Effector memory CD4-positive, alpha-beta T cell (primary cell): ENCODE measurements around the gene LHFPL6.

ENCODE experiments used
- DNase-seq, 3 donors: peaks; one replicate each; pipeline ENCODE4 v3.0.0-alpha.2; 2020
- H3K27ac ChIP-seq: 2 replicates; pipeline ENCODE4 v1.7.0; 2013; ENCODE audit warnings: mild to moderate bottlenecking, low read length, moderate library complexity; ENCODE audit not compliant: insufficient read depth, poor library complexity, severe bottlenecking
- H3K27me3 ChIP-seq: replicated peaks from 2 replicates; pipeline ENCODE4 v1.7.0; 2013; ENCODE audit warnings: mild to moderate bottlenecking, low read length; ENCODE audit not compliant: insufficient read depth, control insufficient read depth, poor library complexity, severe bottlenecking
- H3K36me3 ChIP-seq: 2 replicates; pipeline ENCODE4 v1.7.0; 2013; ENCODE audit warnings: mild to moderate bottlenecking, low read length, moderate library complexity; ENCODE audit not compliant: control insufficient read depth, insufficient read depth
- H3K4me1 ChIP-seq: 2 replicates; pipeline ENCODE4 v1.7.0; 2013; ENCODE audit warnings: low read length, mild to moderate bottlenecking; ENCODE audit not compliant: control insufficient read depth, insufficient read depth, poor library complexity, severe bottlenecking
- H3K4me3 ChIP-seq: 2 replicates; pipeline ENCODE4 v1.7.0; 2013; ENCODE audit warnings: low read length, low read depth, mild to moderate bottlenecking; ENCODE audit not compliant: insufficient read depth, poor library complexity, severe bottlenecking
- H3K9me3 ChIP-seq: 2 replicates; pipeline ENCODE4 v1.7.0; 2013; ENCODE audit warnings: mild to moderate bottlenecking, low read length, moderate library complexity; ENCODE audit not compliant: control insufficient read depth

The LHFPL6 gene

DNA sequence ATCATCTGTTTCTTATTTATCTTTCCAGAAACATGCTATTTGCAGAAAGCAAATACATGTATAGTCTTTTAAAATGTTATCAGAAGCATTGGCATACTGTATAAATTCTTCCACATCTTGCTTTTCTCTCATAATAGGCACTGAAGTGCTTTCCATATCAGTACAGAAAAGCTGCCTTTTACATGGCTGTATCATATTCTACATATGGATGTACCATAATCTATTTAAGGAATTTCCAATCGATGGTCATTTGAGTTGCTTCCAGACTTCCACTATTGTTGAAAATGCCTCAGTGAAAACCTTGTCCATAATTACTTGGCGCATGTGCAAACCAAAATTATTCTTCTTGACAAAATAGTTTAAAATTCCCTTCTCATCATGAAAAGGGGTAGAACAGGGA lies 272.5 kb downstream of the LHFPL6 start:
- Histone ChIP-seq H3K4me1 (no peaks in the 10 kb centered on the region), H3K27ac (no peak overlapping the region), H3K4me3 (no peak overlapping the region), H3K9me3 (no peaks in the 10 kb centered on the region), H3K27me3 (no peaks in the 10 kb centered on the region), H3K36me3 (no peaks in the 10 kb centered on the region)
- no peak for DNase-seq

DNA sequence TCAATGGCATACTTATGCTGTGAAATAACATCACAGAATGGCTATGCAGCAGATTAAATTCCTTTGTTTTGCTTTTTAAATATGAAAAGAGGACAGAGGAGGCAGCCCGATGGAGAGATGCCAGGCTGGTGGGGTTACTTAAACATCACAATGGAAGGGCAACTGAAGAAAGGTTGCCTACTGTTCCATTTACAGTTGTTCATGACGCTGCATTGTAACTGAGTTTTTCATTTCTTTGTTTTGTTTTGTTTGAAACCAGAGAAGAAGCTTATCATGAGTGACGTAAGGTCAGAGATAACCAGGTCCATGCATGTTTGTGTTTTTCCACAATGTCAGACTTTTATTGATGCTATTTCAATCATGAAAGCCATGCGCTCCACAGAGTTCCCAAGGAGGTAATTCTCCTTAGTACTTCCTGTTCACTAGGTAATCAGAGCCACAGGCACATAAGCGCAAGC lies 273.8 kb downstream of the LHFPL6 start:
- no peaks in the 10 kb centered on the region for H3K36me3 ChIP-seq
- no peak overlapping the region for H3K4me3 ChIP-seq
- no peaks in the 10 kb centered on the region for H3K27me3 ChIP-seq
- no peak overlapping the region for H3K27ac ChIP-seq
- H3K9me3 ChIP-seq: no peaks in the 10 kb centered on the region
- no peaks in the 10 kb centered on the region for H3K4me1 ChIP-seq
- no peak for DNase-seq

DNA sequence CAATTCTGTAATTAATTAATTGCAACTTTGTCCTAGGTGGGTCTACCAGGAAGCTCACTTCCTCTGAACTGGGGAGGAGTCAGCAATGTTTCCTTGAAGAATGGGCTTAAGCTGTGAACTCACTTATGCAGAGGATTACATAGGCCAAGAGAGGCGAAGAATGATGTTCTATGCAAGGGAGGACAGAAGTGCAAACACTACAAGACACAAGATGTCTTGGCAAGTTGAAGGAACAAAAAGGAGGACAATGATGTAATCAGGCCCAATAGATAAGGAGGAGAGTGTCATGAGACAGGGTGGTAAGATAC lies 275.9 kb downstream of the LHFPL6 start:
- DNase-seq: no peak
- Histone ChIP-seq H3K36me3 (no peaks in the 10 kb centered on the region), H3K27me3 (no peaks in the 10 kb centered on the region), H3K4me1 (no peaks in the 10 kb centered on the region), H3K27ac (no peak overlapping the region), H3K9me3 (no peaks in the 10 kb centered on the region), H3K4me3 (no peak overlapping the region)

GRCh38 chr13:39326469-39327171 lies 276.4 kb downstream of the LHFPL6 start:
- no peaks in the 10 kb centered on the region for H3K4me1 ChIP-seq
- no peaks in the 10 kb centered on the region for H3K27me3 ChIP-seq
- no peaks in the 10 kb centered on the region for H3K9me3 ChIP-seq
- H3K4me3 ChIP-seq: no peak overlapping the region
- no peak for DNase-seq
- no peak overlapping the region for H3K27ac ChIP-seq
- H3K36me3 ChIP-seq: no peaks in the 10 kb centered on the region

DNA sequence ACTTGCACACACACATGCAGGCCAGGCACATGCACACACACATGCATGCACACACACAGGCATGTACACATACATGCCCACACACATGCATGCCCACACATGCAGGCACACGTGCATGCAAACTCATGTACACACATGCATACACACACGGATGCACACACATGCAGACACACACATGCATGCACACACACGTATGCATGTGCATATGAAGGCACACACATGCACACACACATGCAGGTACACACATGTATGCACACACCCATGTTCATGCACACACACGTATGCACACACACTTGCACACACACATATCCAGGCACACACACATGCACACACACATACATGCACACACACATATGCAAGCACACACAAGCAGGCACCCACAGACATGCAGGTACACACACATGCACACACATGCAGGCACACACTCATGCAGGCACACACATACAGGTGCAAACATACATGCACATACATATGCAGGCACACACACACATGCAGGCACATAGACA lies 278.1 kb downstream of the LHFPL6 start:
- no peaks in the 10 kb centered on the region for H3K9me3 ChIP-seq
- no peaks in the 10 kb centered on the region for H3K27me3 ChIP-seq
- H3K4me1 ChIP-seq: no peaks in the 10 kb centered on the region
- no peak overlapping the region for H3K4me3 ChIP-seq
- DNase-seq: no peak
- no peaks in the 10 kb centered on the region for H3K36me3 ChIP-seq
- H3K27ac ChIP-seq: no peak overlapping the region

DNA sequence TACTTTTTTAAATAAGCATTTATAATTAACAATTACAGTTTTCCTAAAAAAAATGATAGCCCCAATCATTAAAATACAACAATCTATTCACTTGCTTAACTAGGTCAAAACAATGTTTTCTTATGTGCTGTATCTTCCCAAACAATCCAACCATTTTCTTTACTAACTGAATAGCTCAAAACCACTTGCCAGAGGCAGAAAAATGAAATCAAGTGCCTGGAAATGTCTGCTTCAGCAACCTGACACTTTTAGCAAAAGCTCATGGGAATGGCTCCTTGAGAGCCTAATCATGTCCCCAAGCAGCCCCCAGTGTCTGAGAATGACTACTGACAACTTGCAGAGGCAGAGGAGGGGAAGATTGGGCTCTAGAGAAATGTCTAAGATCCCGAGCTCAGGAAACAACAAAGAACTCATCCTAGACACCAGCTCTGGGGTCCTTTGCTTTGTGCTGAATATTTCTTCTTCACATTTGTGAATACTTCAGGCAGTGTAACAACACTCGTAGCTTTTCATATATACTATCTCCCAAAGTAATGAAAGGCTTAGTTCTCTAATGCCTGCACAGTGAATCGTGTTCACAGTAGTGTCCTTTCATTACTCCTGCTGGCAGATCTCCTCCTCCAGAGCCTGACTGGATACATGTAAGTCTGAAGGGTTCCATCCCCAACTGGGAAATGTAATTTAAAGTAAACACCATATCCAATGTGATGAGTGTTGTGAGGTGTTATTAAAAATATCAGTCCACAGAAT lies 280.0 kb downstream of the LHFPL6 start:
- no peaks in the 10 kb centered on the region for H3K4me1 ChIP-seq
- DNase-seq: no peak
- H3K4me3 ChIP-seq: no peak overlapping the region
- no peak overlapping the region for H3K27ac ChIP-seq
- H3K36me3 ChIP-seq: no peaks in the 10 kb centered on the region
- H3K27me3 ChIP-seq: no peaks in the 10 kb centered on the region
- no peaks in the 10 kb centered on the region for H3K9me3 ChIP-seq

DNA sequence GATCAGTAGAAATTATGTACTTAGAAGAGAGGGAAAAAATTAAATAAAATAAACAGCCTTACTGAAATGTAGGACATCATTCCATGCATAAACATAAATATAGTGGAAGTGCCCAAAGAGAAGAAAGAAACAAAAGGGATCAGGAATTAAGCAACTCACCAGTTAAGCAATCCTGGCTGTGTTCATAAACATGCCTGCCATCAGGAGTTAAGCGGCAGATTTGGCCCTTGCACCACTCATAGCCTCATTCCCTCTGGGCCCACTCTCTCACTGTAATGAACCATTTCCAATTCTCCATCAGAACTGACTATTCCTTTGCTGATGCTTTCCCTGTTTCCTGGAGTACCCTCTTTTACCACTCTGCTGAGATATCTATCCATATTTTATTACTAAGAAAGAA lies 281.4 kb downstream of the LHFPL6 start:
- DNase-seq: no peak
- no peaks in the 10 kb centered on the region for H3K36me3 ChIP-seq
- no peaks in the 10 kb centered on the region for H3K9me3 ChIP-seq
- H3K27ac ChIP-seq: no peak overlapping the region
- H3K27me3 ChIP-seq: peaks cover 5% of the 10 kb centered on the region
- H3K4me1 ChIP-seq: no peaks in the 10 kb centered on the region
- no peak overlapping the region for H3K4me3 ChIP-seq

- Histone ChIP-seq H3K4me1 (no peaks in the 10 kb centered on the region), H3K9me3 (no peaks in the 10 kb centered on the region), H3K27ac (no peak overlapping the region), H3K36me3 (no peaks in the 10 kb centered on the region), H3K27me3 (peaks cover 5% of the 10 kb centered on the region), H3K4me3 (no peak overlapping the region)
- no peak for DNase-seq
Measured at GRCh38 chr13:39318161-39318560, 284.8 kb downstream of the LHFPL6 start.

- Histone ChIP-seq H3K4me3 (no peak overlapping the region), H3K27ac (no peak overlapping the region), H3K9me3 (no peaks in the 10 kb centered on the region), H3K4me1 (no peaks in the 10 kb centered on the region), H3K27me3 (peaks cover 5% of the 10 kb centered on the region), H3K36me3 (no peaks in the 10 kb centered on the region)
- no peak for DNase-seq
Measured at GRCh38 chr13:39317291-39317690, 285.7 kb downstream of the LHFPL6 start.

DNA sequence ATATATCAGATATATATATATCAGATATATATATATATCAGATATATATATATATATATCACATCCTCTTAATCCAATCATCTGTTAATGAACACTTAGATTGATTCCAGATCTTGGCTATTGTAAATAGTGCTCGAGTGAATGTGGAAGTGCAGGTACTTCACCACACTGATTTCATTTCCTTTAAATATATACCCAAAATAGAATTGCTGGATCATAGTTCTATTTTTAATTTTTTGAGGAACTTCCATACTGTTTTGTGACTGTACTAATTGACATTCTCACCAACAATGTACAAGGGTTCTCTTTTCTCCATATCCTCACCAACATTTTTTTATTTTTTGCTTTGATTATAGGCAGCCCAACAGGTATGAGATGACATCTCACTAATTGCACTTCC lies 287.2 kb downstream of the LHFPL6 start:
- no peak for DNase-seq
- Histone ChIP-seq H3K4me1 (no peaks in the 10 kb centered on the region), H3K36me3 (no peaks in the 10 kb centered on the region), H3K9me3 (no peaks in the 10 kb centered on the region), H3K27ac (no peak overlapping the region), H3K27me3 (peaks cover 5% of the 10 kb centered on the region), H3K4me3 (no peak overlapping the region)
